GM18867 (cell line): Measurements from ENCODE around the gene MED15.

Experiments
- ATAC-seq: cut with Tn5 transposase; IDR thresholded peaks from one replicate; pipeline ENCODE4 v1.9.1; 2021; ENCODE audit warnings: mild to moderate bottlenecking, moderate library complexity; ENCODE audit not compliant: unreplicated experiment

Gene MED15

DNA sequence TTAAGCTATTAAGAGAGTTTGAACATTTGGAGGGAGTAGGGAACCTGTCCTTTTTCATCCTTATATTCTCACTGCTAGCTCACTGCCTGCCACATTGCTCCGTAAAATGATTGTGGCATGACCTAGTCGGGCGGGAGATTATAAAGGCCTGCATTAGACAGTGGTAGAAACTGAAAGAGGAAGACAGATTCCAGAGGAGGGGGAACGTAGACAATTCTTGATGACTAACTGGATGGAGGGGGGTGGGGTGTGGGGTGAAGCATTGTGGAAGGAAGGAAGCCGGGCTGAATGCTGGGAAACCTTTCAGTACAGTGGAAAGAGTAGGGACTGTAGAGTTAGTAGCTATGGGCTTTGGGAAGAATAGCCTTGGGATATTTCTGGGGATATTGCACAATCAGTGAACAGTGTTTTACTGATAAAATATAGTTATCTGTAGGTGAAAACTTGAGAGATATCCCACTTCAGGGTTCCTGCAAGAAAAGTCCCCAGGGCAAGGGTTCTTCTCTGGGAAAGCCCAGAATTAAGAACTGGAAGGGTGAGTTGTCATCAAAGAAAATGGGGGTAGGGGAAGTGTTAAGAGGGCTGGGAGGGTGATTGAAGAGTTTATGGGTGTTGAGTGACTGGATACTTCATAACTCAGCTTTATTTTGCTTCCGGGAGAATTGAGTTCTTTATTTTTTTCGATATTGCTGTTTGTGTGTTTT is 2.1 kb downstream of the MED15 start:
- no peak for ATAC-seq

GRCh38 chr22:20510811-20511577 is 3.6 kb downstream of the MED15 start:
- ATAC-seq: no peak

- ATAC-seq: no peak
Observed at GRCh38 chr22:20511578-20512229, 4.3 kb downstream of the MED15 start.

GRCh38 chr22:20514658-20515406 is 7.4 kb downstream of the MED15 start:
- ATAC-seq: no peak

DNA sequence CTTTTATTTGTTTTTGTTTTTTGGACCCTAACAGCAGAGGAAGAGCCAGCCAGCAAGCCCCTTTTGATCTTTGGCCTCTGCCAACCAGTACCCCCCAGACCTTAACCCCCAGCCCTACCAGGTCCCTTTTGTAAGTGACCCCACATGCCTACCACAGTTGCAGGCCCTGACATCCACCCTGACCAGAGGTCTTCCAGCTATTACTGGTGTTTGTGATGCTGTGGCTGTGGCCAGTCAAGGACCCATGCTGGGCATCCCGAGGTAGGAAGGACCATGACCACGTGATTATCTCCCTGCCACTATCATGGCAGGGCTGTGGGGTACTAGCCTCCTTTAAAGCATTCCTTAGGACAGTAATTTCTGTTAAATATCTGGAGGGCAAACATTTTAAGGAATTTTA is 9.0 kb downstream of the MED15 start:
- no peak for ATAC-seq

DNA sequence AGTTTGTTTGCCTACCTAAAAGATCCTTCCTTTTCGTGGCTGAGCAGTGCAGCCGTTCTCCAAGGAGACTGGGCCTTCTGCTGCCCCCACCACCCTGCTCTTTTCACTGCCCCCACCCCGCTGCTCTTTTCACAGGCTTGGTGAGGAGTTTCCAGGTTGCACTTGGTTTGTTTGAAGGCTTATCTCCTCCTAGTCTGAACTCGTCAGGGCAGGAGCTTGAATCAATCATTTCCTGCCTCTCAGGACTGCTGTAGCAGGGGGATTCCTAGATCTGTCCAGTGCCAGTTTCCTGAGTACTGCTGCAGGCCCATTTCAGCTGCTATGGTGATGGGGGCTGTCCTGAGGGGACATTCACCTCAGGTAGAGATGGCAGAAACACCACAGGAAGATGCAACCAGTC is 10.0 kb downstream of the MED15 start:
- no peak for ATAC-seq

DNA sequence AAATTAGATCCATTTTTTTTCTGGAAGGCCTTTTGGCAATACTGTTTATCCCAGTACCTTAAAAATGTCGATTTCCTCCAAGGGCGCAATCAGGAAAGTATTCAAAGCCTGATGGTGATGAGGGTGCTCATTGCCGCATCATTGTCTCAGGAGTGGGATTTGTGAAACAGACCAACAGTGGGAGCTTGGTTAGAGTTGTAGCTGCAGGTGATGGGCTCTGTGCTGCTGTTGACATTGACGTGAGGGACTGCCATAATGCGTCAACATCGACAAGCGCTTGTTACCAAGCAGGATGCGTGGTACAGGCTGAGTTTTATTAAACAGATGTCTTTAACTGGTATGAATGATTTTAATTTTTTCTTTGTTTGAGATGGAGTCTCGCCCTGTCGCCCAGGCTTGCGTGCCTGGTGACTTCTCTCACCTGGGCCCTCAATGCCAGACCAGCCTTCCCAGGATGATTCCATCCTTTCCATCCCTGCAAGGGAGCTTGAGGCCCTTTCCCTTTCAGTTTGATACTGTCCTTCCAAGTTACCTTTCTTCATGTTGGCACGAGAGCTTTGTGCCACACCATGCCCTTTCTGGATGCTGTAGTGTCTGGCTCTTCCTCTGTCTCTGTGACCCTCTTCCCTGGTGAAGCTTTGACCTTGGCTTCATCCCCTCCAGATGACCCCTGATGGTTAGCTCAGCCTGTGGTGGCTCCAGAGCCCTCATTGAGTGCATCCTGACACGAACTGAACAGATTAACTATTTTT is 10.6 kb downstream of the MED15 start:
- ATAC-seq: no peak

- no peak for ATAC-seq
Observed at GRCh38 chr22:20519558-20519957, 12.1 kb downstream of the MED15 start.

GRCh38 chr22:20520093-20520511 is 12.7 kb downstream of the MED15 start:
- no peak for ATAC-seq

DNA sequence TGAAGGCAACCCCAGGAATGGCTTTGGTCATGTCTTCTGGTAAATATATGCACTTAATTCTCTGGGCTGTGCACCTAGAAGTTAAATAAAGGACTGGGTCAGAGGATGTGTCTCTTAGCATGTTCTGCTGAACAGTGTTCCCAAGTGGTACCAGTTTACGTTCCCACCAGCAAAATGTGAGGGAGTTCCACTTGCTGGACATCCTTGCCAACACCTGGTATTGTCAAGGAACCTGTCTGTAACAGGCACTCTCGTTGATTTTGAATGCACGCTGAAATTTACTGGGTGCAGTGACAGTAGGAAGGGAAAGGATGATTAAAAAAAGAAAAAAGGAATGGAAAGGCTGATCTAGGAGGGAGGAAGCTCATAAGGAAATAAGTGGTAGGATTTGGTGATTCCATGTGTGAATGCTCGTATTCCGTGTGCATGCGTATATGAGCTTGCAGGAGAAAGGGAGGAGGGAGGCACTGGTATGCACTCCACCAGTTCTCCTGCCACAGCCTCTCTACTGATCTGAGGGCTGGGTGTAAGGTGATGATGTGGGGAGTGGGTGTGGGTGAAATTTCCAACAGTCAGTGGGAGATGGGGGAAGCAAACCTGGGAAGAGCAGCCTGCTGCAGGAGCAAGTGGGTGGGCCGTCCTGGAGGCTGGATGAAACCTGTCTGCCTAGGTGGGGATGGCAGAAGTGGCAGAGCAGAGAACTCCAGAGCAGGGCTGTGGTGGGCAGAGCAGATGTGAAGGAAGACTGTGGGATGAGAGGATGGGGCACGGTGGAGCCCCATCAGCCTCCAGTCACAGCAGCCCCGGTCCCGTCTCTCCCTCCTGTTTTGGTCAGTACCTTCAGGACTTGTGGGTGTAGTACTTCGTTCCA is 15.0 kb downstream of the MED15 start:
- no peak for ATAC-seq

DNA sequence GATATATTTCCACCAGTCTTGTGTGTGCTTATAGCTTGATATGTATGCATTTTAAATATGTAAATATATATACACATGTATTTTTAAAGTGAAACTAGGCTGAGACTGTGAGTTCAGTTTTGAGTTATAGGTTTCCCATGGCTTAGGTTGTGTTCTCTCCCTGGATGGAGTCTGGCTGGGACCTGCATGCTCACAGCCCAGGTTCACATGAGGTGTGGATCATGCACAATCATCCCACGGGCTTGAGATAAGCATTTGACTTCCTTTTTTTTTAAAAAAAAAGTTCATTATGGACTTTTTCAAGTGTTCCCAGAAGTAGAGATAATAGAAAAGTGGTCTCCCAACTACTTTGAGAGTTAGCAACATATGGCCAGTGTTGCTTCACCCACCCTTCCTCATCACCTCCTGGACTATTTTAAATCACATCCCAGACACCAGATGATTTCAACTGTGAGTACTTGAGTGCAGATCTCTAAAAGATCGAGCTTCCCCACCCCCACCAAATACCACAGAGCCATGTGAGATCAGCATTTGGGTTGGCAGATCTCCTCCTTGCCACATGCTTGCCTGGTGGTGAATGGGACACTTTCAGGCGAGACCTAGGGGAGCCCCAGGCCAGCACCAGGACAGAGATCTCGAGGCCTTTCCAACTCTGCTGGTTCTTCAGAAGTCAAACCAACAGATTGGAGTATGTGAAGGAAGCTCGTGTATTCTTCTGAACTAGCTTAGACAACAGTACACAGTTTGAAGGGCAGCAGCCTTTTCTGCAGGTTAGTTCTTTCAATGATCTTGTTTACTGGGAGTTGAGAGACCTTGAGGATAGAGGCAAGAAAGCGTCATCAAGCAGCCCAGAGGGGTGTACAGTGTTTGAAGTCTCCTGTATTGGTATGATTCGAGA is 15.9 kb downstream of the MED15 start:
- ATAC-seq: no peak

DNA sequence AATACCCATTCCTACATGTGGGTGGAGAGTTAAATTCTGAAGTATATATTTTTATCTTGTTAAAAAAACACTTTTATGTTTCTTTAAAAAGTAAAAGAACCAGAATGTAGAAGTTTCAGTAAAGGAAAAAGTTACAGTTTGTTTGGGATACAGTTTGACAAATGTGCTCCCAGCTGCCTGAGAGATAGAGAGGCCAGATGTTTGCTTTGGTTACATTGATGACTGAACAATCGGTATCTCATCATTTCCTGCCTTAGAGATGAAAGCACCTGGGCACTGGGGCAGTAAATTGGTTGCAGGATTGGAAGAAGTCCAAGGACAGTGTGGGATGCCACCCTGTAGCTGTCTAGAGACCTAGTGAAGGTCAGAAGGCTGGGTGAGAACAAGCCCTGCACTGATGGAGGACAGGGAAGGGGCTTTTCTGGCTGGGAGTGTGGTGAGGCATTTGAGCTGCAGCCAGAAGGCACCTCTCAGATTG is 16.6 kb downstream of the MED15 start:
- ATAC-seq: no peak

DNA sequence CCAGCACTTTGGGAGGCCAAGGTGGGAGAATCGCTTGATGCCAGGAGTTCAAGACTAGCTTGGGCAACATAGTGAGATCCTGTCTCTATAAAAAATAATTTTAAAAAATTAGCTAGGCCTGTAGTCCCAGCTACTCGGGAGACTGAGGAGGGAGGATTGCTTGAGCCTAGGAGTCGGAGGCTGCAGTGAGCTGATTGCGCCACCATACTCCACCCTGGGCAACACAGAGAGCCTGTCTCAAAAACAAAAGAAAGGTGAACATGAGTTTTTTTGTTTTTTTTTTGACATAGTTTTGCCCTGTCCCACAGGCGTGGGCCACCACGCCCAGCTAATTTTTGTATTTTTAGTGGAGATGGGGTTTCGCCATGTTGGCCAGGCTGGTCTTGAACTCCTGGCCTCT is 17.6 kb downstream of the MED15 start:
- no peak for ATAC-seq

GRCh38 chr22:20526305-20526627 is 18.9 kb downstream of the MED15 start:
- no peak for ATAC-seq

DNA sequence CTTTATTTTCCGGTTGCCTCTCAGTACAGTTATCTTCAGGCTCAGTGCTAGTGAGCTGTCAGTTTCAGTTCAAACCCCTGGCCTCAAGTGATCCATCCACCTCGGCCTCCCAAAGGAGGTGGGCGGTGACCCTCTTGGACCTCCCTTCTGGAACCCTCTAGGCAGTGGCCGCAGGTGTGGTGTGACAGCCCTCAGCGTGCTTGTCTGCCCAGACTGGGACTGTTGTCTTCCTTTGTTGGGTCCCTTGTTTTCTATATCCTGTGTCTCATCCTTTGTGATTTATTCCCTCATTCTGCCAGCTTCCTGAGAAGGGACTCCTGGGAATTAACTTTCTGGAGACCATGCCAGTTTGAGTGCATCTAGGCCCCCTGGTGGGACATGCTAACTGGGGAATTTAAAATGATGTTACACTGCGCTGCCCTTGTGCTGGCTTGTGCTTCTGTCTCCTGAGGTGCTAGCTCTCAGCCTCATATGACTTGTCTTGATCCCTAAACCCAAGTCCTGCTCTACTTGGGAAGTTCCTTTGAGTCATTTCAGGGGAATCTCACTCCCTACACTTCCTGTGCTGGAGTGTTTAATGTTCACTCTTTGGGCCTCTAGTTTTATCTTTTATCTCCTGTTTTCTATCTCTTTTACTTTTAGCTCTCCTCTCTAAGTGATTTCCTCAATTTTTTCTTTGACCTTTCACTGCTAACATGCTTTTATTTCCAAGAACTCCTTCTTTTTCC is 19.4 kb downstream of the MED15 start:
- no peak for ATAC-seq

GRCh38 chr22:20528405-20528978 is 21.1 kb downstream of the MED15 start:
- no peak for ATAC-seq

- no peak for ATAC-seq
Observed at GRCh38 chr22:20530368-20531153, 23.2 kb downstream of the MED15 start.
